ENCODE results near the gene INTS4.

The INTS4 gene

DNA sequence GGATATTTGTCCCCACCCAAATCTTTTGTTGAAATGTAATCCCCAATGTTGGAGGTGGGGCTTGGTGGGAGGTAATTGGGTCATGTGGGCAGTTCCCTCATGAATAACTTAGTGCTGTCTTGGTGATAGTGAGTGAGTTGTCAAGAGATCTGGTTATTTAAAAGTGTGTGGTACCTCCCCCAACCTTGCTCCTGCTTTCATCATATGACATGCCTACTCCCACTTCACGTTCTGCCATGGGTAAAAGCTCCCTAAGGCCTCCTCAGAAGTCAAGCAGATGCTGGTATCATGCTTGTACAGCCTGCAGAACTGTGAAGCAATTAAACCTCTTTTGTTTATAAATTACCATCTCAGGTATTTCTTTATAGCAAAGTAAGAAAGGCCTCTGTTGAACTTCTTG is 143.0 kb downstream of the INTS4 start:
- TF ChIP-seq, protein P1, sequence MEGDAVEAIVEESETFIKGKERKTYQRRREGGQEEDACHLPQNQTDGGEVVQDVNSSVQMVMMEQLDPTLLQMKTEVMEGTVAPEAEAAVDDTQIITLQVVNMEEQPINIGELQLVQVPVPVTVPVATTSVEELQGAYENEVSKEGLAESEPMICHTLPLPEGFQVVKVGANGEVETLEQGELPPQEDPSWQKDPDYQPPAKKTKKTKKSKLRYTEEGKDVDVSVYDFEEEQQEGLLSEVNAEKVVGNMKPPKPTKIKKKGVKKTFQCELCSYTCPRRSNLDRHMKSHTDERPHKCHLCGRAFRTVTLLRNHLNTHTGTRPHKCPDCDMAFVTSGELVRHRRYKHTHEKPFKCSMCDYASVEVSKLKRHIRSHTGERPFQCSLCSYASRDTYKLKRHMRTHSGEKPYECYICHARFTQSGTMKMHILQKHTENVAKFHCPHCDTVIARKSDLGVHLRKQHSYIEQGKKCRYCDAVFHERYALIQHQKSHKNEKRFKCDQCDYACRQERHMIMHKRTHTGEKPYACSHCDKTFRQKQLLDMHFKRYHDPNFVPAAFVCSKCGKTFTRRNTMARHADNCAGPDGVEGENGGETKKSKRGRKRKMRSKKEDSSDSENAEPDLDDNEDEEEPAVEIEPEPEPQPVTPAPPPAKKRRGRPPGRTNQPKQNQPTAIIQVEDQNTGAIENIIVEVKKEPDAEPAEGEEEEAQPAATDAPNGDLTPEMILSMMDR (IDR thresholded peaks at IDR 0.05): no peak

DNA sequence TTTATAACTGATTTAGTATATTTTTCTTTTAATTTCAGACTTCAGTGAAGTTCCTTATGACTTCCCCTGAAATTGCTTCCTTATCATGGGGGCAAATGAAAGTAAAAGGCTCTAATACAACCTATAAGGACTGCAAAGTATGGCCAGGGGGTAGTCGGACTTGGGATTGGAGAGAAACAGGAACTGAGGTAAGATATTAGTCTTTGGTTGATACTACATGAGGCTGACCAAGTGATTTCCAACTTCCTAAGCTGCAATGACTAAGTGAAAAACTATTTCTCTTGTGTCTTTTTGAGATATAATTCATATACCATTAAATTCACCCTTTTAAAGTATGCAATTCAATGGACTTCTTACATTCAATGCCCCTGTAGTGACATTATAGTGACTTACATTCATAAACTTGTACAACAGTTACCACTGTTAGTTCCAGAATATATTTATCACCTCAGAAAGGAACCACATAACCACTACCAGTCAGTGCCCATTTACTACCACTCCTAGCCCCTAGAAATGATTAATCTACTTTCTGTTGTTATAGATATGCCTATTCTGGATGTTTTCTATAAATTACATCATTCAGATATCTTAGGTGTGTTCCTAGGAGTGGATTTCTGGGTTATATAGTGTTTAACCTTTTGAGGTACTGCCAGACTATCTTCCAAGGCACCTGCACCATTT is 151.9 kb downstream of the INTS4 start:
- TF ChIP-seq, protein P1 (IDR thresholded peaks at IDR 0.05): no peak

DNA sequence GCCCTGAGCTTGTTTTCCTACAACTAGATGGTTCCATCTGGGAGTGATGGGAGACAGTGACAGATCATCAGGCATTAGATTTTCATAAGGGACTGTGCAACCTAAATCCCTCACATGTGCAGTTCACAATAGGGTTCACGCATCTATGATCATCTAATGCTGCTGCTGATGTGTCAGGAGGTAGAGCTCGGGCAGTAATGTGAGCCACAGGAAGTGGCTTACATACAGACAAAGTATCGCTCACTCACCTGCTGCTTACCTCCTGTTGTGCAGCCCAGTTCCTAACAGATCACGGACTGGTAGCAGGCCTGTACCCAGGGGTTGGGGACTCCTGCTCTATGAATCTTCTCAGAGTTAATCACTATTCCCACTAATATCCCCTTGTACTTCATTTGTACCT is 161.2 kb downstream of the INTS4 start:
- TF ChIP-seq, protein P1 (IDR thresholded peaks at IDR 0.05): no peak

DNA sequence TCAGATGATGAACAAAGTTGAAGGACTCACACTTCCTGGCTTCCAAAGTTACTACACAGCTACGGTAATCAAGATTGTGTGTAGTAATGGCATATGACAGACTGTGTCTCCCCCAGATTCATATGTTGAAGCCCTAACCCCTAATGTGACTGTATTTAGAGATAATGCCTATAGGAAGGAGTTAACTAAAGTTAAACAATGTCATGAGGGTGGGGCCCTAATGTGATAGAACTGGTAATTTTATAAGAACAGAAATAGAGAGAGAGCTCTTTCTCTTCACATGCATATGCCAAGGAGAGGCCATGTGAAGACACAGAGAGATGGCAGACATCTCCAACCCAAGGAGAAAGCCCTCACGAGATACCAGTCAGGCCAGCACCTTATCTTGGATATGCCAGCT is 165.5 kb downstream of the INTS4 start:
- TF ChIP-seq, protein P1 (IDR thresholded peaks at IDR 0.05): no peak
